H54 (cell line): ENCODE data around the gene PCSK7.

Source experiments
- DNase-seq: peaks from one replicate; pipeline ENCODE4 v3.0.0; 2011; ENCODE audit warnings: low spot score, mixed read lengths; ENCODE audit not compliant: insufficient read length
- FAIRE-seq: peaks from 3 replicates; lab custom pipeline; 2011; peaks lifted over from hg19 to GRCh38; lab: Jason Lieb, UNC
- POLR2A ChIP-seq: IDR thresholded peaks from 2 replicates; pipeline ENCODE4 v1.6.1; 2011; ENCODE audit warnings: low read depth, mild to moderate bottlenecking, low read length

The PCSK7 gene

GRCh38 chr11:117182551-117182935 is 49.3 kb downstream of the PCSK7 start:
- no peak for DNase-seq
- no peak for FAIRE-seq
- no peak for TF ChIP-seq POLR2A

GRCh38 chr11:117181586-117182550 is 50.0 kb downstream of the PCSK7 start:
- no peak for TF ChIP-seq POLR2A
- no peak for DNase-seq
- no peak for FAIRE-seq

- DNase-seq (no peak), FAIRE-seq (no peak)
- no peak for TF ChIP-seq POLR2A
Measured at GRCh38 chr11:117180661-117181585, 51.0 kb downstream of the PCSK7 start.

GRCh38 chr11:117180020-117180419 is 51.9 kb downstream of the PCSK7 start:
- TF ChIP-seq POLR2A = no peak
- no peak for FAIRE-seq
- no peak for DNase-seq

- no peak for DNase-seq
- no peak for FAIRE-seq
- TF ChIP-seq POLR2A = no peak
Measured at GRCh38 chr11:117179048-117179999, 52.5 kb downstream of the PCSK7 start.

GRCh38 chr11:117178210-117179034 is 53.5 kb downstream of the PCSK7 start, which contains the start of gene SIDT2:
Gene SIDT2 (plus strand): TSS chr11:117178743. CDS start chr11:117179264, 521 bp downstream.
- peak; percentile 54; the same call in 1 of the 2 replicates for TF ChIP-seq POLR2A
- FAIRE-seq = peak; percentile 50
- peak; percentile 68 for DNase-seq

- TF ChIP-seq POLR2A = no peak
- no peak for FAIRE-seq
- no peak for DNase-seq
Measured at GRCh38 chr11:117177534-117178209, 54.2 kb downstream of the PCSK7 start.

- TF ChIP-seq POLR2A = no peak
- DNase-seq (no peak), FAIRE-seq (no peak)
Measured at GRCh38 chr11:117176186-117176585, 55.7 kb downstream of the PCSK7 start.

GRCh38 chr11:117175781-117176180 is 56.1 kb downstream of the PCSK7 start:
- no peak for TF ChIP-seq POLR2A
- FAIRE-seq (no peak), DNase-seq (no peak)

GRCh38 chr11:117175104-117175503 is 56.8 kb downstream of the PCSK7 start:
- DNase-seq (no peak), FAIRE-seq (no peak)
- TF ChIP-seq POLR2A = no peak

- DNase-seq (no peak), FAIRE-seq (no peak)
- TF ChIP-seq POLR2A = no peak
Measured at GRCh38 chr11:117172724-117173421, 59.0 kb downstream of the PCSK7 start.
